Measurements from ENCODE around the gene KRT33A. TPM values are rescaled to one million over a fixed set of nuclear protein-coding genes. Genes with fewer than 3 reads are reported as not detected.

The KRT33A gene
- not detected in 2 replicates for total RNA-seq

DNA sequence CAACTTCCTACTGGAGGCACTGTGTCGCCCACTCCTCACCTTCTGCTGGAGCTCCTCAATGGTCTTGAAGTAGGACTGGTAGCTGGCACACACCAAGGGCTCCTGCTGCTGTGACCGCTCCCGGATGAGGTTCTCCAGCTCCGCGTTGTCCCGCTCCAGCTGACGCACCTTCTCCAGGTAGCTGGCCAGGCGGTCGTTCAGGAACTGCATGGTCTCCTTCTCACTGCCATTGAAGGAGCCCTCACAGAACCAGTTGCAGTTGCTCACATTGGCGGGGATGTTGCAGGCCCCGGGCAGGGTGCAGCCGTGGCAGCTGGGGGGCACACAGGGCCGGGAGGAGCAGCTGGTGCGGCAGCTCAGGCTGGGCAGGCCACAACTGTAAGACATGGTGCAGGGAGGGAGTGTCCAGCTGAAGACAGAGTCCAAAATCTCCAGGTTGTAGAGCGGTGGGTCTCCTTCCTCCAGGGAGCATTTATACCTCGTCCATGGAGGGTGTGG lies at the start of gene KRT33A:
KRT33A (minus strand) TSS at position 448 of the 498 bp plus-strand sequence; CDS start at position 387, 61 bp downstream.

DNA sequence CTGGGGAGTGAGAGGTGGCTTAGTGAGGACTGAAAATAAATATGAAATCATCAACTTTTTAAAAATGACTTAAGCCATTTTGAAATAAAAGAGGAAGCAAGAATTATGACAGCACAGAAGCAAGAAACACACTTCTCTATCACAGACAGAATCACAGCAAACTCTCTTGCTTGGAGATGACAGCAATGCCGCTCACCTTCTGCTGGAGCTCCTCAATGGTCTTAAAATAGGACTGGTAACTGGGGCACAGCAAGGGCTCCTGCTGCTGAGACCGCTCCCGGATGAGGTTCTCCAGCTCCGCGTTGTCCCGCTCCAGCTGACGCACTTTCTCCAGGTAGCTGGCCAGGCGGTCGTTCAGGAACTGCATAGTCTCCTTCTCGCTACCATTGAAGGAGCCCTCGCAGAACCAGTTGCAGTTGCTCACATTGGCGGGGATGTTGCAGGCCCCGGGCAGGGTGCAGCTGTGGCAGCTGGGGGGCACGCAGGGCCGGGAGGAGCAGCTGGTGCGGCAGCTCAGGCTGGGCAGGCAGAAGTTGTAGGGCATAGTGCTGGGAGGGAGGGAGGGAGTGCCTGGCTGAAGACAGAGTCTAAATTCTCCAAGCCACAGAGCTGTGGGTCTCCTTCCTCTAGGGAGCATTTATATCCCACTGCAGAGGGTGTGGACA lies 46.5 kb upstream of the KRT33A start, which contains the start of gene KRT31:
KRT31 (minus strand) TSS at position 613 of the 665 bp plus-strand sequence; CDS start at position 544, 69 bp downstream.

DNA sequence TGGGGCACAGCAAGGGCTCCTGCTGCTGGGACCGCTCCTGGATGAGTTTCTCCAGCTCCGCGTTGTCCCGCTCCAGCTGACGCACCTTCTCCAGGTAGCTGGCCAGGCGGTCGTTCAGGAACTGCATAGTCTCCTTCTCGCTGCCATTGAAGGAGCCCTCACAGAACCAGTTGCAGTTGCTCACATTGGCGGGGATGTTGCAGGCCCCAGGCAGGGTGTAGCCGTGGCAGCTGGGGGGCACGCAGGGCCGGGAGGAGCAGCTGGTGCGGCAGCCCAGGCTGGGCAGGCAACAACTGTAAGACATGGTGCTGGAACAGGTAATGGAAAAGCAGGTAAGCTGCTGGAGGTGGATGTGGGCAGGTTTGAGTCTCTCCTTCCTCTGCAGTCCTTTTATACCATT lies 31.3 kb upstream of the KRT33A start, which contains the start of gene KRT34:
KRT34 (minus strand) TSS at position 364 of the 400 bp plus-strand sequence; CDS start at position 304, 60 bp downstream.

DNA sequence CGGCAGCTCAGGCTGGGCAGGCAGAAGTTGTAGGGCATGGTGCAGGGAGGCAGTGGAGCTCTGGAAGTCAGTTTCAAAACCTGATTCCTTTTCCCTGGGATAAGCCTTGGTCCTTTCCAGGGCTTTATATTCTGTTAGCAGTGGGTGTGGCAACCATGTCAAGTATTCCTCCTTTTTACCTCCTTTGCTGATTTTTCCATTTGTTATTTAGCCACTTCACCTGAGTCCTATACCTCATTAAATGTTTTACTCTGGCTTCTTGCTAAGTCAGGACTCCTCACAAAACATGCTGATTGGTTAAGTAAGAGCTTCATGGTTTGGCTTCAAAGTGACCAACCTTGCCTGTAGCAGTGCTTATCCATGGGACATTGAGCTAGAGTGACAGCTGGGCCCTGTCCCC lies 19.1 kb upstream of the KRT33A start, which contains the start of gene KRT33B:
KRT33B (minus strand) TSS at position 101 of the 400 bp plus-strand sequence; CDS start at position 38, 63 bp downstream.

DNA sequence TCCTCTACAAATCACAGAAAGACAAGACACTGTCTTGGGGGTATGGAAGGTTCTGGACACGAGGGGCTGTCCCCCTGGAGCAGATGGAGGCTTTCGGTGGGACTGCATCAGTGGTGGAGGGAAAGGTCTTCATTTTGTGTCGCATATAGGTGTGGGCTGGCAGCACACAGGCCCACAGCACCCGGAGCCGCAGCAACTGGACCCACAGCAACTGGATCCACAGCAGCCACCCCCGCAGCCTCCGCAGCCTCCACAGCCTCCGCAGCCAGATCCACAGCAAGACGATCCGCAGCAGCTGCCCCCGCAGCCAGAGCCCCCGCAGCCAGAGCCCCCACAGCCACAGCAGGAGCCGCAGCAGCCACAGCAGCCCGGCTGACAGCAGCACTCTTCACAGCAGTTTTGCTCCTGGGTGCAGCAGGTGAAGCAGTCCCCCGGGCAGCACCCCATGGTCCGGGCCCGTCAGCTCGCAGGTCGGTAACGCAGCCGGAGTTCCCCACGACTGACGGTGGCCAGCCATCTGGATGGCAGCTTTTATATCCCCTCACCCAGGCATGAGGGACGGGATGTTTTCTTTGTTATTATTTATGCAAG lies 35.3 kb downstream of the KRT33A start, which contains the start of gene KRTAP17-1:
KRTAP17-1 (minus strand) TSS at position 507 of the 591 bp plus-strand sequence; CDS start at position 447, 60 bp downstream.

DNA sequence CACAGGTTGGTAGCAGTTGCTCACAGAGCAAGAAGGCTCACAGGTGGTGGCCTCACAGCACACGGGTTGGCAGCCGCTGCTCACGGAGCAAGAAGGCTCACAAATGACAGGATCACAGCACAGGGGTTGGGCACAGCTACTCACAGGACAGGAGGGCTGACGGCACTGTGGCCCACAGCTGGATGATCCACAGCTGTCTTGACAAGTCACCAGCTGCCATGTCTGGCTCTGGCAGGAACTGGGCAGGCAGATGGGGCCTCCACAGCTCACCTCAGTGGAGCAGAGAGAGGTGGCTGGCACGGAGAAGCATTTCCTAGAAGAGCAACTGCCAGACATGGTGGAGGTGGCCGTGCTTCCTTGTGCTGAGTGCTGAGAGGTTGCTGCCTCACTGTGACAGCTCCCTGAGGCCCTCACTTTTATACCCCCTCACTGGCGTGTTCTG lies 41.7 kb downstream of the KRT33A start, which contains the start of gene KRTAP16-1:
KRTAP16-1 (minus strand) TSS at position 392 of the 442 bp plus-strand sequence; CDS start at position 336, 56 bp downstream.

DNA sequence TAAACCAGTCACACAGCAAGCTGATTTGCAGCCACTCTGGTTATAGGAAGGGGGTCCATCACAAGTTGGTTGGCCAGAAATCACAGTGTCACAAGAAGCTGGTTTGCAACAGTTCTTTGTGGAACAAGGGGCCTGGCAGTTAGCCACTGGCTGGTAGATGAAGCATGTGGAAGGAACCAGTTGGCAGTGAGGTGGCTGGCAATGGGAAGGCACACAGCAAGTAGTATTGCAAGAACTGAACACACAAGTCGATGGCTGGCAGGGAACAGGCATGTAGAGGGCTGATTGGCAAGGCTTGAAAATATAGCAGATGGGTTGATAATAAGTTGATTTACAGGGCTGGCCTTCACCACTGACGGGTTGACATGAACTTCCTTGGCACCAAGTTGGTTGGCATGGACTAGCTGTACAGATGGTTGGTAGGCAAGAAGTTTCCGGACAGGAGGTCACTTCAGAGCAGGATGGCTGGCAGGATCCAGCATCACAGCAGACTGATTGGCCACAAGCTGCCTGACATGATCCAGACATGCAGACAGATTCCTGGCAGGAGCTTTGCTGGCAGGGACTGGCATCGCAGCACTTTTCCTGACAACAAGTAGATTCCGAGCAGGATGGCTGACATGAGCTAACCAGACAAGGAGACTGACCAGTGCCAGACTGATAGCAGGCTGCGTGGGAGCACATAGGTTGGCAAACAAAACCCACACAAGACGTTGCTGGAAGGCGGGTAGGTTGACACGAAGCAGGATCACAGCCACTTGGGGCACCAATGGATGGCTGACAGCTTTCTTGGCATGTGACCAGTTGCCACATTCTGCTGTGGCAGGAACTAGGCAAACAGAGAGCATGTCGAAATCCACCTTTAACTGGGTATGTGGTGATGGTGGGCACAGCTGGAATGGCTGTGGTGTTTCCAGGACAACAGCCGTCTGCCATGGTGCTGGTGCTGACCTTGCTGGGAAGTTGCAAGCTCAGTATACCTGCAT lies 48.4 kb downstream of the KRT33A start, which contains the start of gene KRTAP29-1:
KRTAP29-1 (minus strand) TSS at position 936 of the 986 bp plus-strand sequence; CDS start at position 936, 0 bp downstream.

Other genes with a start within 250 kb of the KRT33A start
- not detected in 2 replicates for gene KRTAP4-16, start 248.6 kb downstream of the KRT33A start, total RNA-seq
- gene KRTAP4-9, start 245.4 kb downstream of the KRT33A start, total RNA-seq: not detected in 2 replicates
- not detected in 2 replicates for gene KRTAP4-11, start 232.5 kb downstream of the KRT33A start, total RNA-seq
- gene KRTAP4-12, start 226.6 kb downstream of the KRT33A start, total RNA-seq: not detected in 2 replicates
- gene KRTAP4-6, start 210.3 kb downstream of the KRT33A start, total RNA-seq: not detected in 2 replicates
- gene KRTAP4-5, start 201.0 kb downstream of the KRT33A start, total RNA-seq: not detected in 2 replicates
- gene KRTAP4-4, start 190.1 kb downstream of the KRT33A start, total RNA-seq: not detected in 2 replicates
- not detected in 2 replicates for gene KRTAP4-3, start 182.6 kb downstream of the KRT33A start, total RNA-seq
- gene KRTAP4-2, start 172.6 kb downstream of the KRT33A start, total RNA-seq: not detected in 2 replicates
- gene KRTAP4-1, start 165.9 kb downstream of the KRT33A start, total RNA-seq: not detected in 2 replicates
- gene KRTAP9-1, start 160.9 kb downstream of the KRT33A start, total RNA-seq: not detected in 2 replicates
- not detected in 2 replicates for gene KRTAP9-2, start 124.2 kb downstream of the KRT33A start, total RNA-seq
- gene KRTAP9-3, start 118.4 kb downstream of the KRT33A start, total RNA-seq: not detected in 2 replicates
- gene KRTAP9-8, start 112.8 kb downstream of the KRT33A start, total RNA-seq: not detected in 2 replicates
- not detected in 2 replicates for gene KRTAP9-4, start 101.1 kb downstream of the KRT33A start, total RNA-seq
- gene KRTAP9-9, start 95.4 kb downstream of the KRT33A start, total RNA-seq: not detected in 2 replicates
- gene KRTAP9-6, start 85.5 kb downstream of the KRT33A start, total RNA-seq: not detected in 2 replicates
- gene KRTAP9-7, start 75.1 kb downstream of the KRT33A start, total RNA-seq: not detected in 2 replicates
- gene KRTAP29-1, start 48.0 kb downstream of the KRT33A start, total RNA-seq: not detected in 2 replicates
- gene KRTAP16-1, start 41.5 kb downstream of the KRT33A start, total RNA-seq: not detected in 2 replicates
- gene KRTAP17-1, start 35.1 kb downstream of the KRT33A start, total RNA-seq: not detected in 2 replicates
- gene KRT33B, start 19.0 kb upstream of the KRT33A start, total RNA-seq: not detected in 2 replicates
- gene KRT34, start 31.5 kb upstream of the KRT33A start, total RNA-seq: 0.89 and 1.0 TPM in 2 replicates
- not detected in 2 replicates for gene KRT31, start 46.8 kb upstream of the KRT33A start, total RNA-seq
- not detected in 2 replicates for gene KRT37, start 73.8 kb upstream of the KRT33A start, total RNA-seq
- not detected in 2 replicates for gene KRT38, start 90.2 kb upstream of the KRT33A start, total RNA-seq
- not detected in 2 replicates for gene KRT32, start 116.6 kb upstream of the KRT33A start, total RNA-seq
- gene KRT35, start 130.3 kb upstream of the KRT33A start, total RNA-seq: not detected in 2 replicates
- not detected in 2 replicates for gene KRT36, start 139.1 kb upstream of the KRT33A start, total RNA-seq
- gene KRT13, start 154.8 kb upstream of the KRT33A start, total RNA-seq: not detected in 2 replicates
- 0.45 and 0.67 TPM in 2 replicates for gene KRT15, start 168.1 kb upstream of the KRT33A start, total RNA-seq
- 14.7 and 16.1 TPM in 2 replicates for gene KRT19, start 177.5 kb upstream of the KRT33A start, total RNA-seq
- not detected in 2 replicates for gene KRT9, start 221.2 kb upstream of the KRT33A start, total RNA-seq
- gene KRT14, start 236.1 kb upstream of the KRT33A start, total RNA-seq: not detected in 2 replicates

All from bronchus fibroblast of lung (primary cell).